OCI-LY3 (cell line): ENCODE data around the gene JUND.

Experiments used
- H2AFZ ChIP-seq: fragments of 200-600, 300-600 bp; shearing (Covaris generic); 2 replicates; pipeline ENCODE4 v1.6.0; 2014; ENCODE audit warnings: antibody characterized with exemption, low read depth, low read length
- H3K27ac ChIP-seq: fragments of 200-600, 300-600 bp; sonication (generic); 2 replicates; pipeline ENCODE4 v1.5.1; 2014; ENCODE audit warnings: mild to moderate bottlenecking, low read length, moderate library complexity, mixed read lengths
- H3K27me3 ChIP-seq: fragments of 200-600, 300-600 bp; sonication (generic); 2 replicates; pipeline ENCODE4 v1.6.1; 2014; ENCODE audit warnings: low read depth, low read length, mixed read lengths
- H3K36me3 ChIP-seq: fragments of 200-600, 300-600 bp; sonication (generic); replicated peaks from 2 replicates; pipeline ENCODE3; 2014; ENCODE audit warnings: low read depth, low read length, mixed read lengths
- H3K4me1 ChIP-seq: fragments of 300-600, 200-600 bp; sonication (generic); 2 replicates; pipeline ENCODE4 v1.6.1; 2014; ENCODE audit warnings: low read length, mixed read lengths
- H3K4me2 ChIP-seq: fragments of 200-600, 300-600 bp; sonication (generic); 2 replicates; pipeline ENCODE4 v1.6.1; 2014; ENCODE audit warnings: low read length, mixed read lengths
- H3K4me3 ChIP-seq: fragments of 300-600, 200-600 bp; sonication (generic); 2 replicates; pipeline ENCODE4 v1.5.1; 2014; ENCODE audit warnings: antibody characterized with exemption, mild to moderate bottlenecking, low read length, moderate library complexity
- H3K79me2 ChIP-seq: fragments of 300-600, 200-600 bp; shearing (Covaris generic); 2 replicates; pipeline ENCODE4 v1.6.1; 2014; ENCODE audit warnings: mild to moderate bottlenecking, low read length, mixed read lengths
- H3K9ac ChIP-seq: fragments of 300-600, 200-600 bp; shearing (Covaris generic); 2 replicates; pipeline ENCODE4 v1.6.0; 2014; ENCODE audit warnings: mild to moderate bottlenecking, low read length, moderate library complexity
- H3K9me3 ChIP-seq: fragments of 200-600, 300-600 bp; shearing (Covaris generic); 2 replicates; pipeline ENCODE4 v1.6.1; 2014; ENCODE audit warnings: low read length, mixed read lengths; ENCODE audit not compliant: insufficient read depth
- H4K20me1 ChIP-seq: fragments of 200-600, 300-600 bp; sonication (generic); 2 replicates; pipeline ENCODE4 v1.6.1; 2016; ENCODE audit warnings: low read length, mixed read lengths; ENCODE audit not compliant: insufficient read depth
- EZH2phosphoT487 ChIP-seq: fragments of 200-600 bp; shearing (Covaris generic); IDR thresholded peaks from 2 replicates; pipeline ENCODE4 v1.6.1; 2018; ENCODE audit warnings: antibody characterized with exemption, mixed run types, low read depth
- TF ChIP-seq, protein P1 (sequence below): fragments of 200-600, 300-600 bp; sonication (generic); IDR thresholded peaks from 2 replicates; pipeline ENCODE4 v1.5.1; 2014; ENCODE audit warnings: antibody characterized with exemption, low read length, low read depth

JUND gene

GRCh38 chr19:18298601-18299000 is 17.2 kb upstream of the JUND start:
- Histone ChIP-seq H3K4me2 (no peak overlapping the region), H3K4me1 (peaks cover 6% of the 10 kb centered on the region), H3K36me3 (no peaks in the 10 kb centered on the region), H3K9ac (no peak overlapping the region), H2AFZ (no peak overlapping the region), H3K27me3 (no peaks in the 10 kb centered on the region), H3K27ac (no peak overlapping the region), H3K4me3 (no peak overlapping the region), H3K9me3 (no peaks in the 10 kb centered on the region), H3K79me2 (no peaks in the 10 kb centered on the region), H4K20me1 (no peaks in the 10 kb centered on the region)
- no peak for TF ChIP-seq EZH2phosphoT487
- TF ChIP-seq, protein P1, sequence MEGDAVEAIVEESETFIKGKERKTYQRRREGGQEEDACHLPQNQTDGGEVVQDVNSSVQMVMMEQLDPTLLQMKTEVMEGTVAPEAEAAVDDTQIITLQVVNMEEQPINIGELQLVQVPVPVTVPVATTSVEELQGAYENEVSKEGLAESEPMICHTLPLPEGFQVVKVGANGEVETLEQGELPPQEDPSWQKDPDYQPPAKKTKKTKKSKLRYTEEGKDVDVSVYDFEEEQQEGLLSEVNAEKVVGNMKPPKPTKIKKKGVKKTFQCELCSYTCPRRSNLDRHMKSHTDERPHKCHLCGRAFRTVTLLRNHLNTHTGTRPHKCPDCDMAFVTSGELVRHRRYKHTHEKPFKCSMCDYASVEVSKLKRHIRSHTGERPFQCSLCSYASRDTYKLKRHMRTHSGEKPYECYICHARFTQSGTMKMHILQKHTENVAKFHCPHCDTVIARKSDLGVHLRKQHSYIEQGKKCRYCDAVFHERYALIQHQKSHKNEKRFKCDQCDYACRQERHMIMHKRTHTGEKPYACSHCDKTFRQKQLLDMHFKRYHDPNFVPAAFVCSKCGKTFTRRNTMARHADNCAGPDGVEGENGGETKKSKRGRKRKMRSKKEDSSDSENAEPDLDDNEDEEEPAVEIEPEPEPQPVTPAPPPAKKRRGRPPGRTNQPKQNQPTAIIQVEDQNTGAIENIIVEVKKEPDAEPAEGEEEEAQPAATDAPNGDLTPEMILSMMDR = no peak

DNA sequence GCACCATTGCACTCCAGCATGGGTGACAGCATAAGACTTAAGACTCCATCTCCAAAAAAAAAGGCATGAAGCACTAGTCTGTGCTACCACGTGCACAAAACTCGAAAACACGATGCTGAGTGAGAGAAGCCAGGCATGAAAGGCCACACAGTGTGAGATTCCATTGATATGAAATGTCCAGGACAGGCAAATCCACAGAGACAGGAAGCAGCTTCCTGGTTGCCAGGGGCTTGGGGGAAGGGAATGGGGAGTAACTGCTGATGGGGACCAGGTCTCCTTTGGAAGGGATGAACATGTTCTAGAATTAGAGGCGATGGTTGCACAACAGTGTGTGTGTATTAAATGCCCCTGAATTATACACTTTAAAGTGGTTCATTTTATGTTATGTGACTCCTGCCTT is 15.9 kb upstream of the JUND start:
- no peak overlapping the region for H3K4me2 ChIP-seq
- H3K4me3 ChIP-seq = no peak overlapping the region
- H3K9me3 ChIP-seq = no peaks in the 10 kb centered on the region
- H4K20me1 ChIP-seq = no peaks in the 10 kb centered on the region
- H2AFZ ChIP-seq = no peak overlapping the region
- H3K79me2 ChIP-seq = no peaks in the 10 kb centered on the region
- no peak overlapping the region for H3K27ac ChIP-seq
- peaks cover 8% of the 10 kb centered on the region for H3K4me1 ChIP-seq
- H3K36me3 ChIP-seq = no peaks in the 10 kb centered on the region
- TF ChIP-seq, protein P1 = no peak
- TF ChIP-seq EZH2phosphoT487 = no peak
- no peaks in the 10 kb centered on the region for H3K27me3 ChIP-seq
- H3K9ac ChIP-seq = no peak overlapping the region

- H3K27me3 ChIP-seq = no peaks in the 10 kb centered on the region
- H3K4me1 ChIP-seq = peaks cover 21% of the 10 kb centered on the region
- no peak overlapping the region for H3K27ac ChIP-seq
- H3K9ac ChIP-seq = no peak overlapping the region
- H2AFZ ChIP-seq = no peak overlapping the region
- H3K36me3 ChIP-seq = no peaks in the 10 kb centered on the region
- no peaks in the 10 kb centered on the region for H4K20me1 ChIP-seq
- no peak overlapping the region for H3K4me2 ChIP-seq
- no peaks in the 10 kb centered on the region for H3K79me2 ChIP-seq
- TF ChIP-seq, protein P1 = no peak
- no peak for TF ChIP-seq EZH2phosphoT487
- no peak overlapping the region for H3K4me3 ChIP-seq
- H3K9me3 ChIP-seq = no peaks in the 10 kb centered on the region
Observed at GRCh38 chr19:18295034-18295451, 13.6 kb upstream of the JUND start.

DNA sequence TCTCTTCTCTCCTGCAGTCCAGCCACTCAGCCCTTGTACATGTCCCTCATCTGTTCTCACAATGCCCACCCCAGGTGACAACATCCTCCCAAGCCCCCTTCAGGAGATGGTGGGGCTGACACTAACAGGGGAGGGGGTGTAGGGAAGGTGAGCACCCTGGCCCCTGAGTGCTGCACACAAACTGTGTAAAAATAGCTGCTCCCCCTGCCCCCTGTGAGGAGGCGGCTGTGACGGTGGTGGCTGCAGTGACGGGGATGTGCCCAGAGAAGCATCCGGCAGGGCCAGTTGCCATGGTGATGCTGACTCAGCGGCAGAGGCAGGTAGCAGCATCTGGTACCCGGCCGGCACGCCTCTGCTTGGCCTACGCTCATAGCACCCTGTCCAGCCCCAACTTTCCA is 13.0 kb upstream of the JUND start:
- Histone ChIP-seq H3K36me3 (no peaks in the 10 kb centered on the region), H3K4me2 (no peak overlapping the region), H4K20me1 (no peaks in the 10 kb centered on the region), H3K9ac (no peak overlapping the region), H3K9me3 (no peaks in the 10 kb centered on the region), H3K27ac (no peak overlapping the region), H3K79me2 (no peaks in the 10 kb centered on the region), H3K4me1 (peaks cover 27% of the 10 kb centered on the region), H3K4me3 (no peak overlapping the region), H2AFZ (no peak overlapping the region), H3K27me3 (no peaks in the 10 kb centered on the region)
- TF ChIP-seq EZH2phosphoT487 = no peak
- TF ChIP-seq, protein P1 = no peak
